ENCODE results near the gene GPSM1. TPM values are rescaled to one million over a fixed set of nuclear protein-coding genes. Genes with fewer than 3 reads are reported as not detected.
A peak's percentile ranks its signal among the peaks of the same experiment; 100 is the strongest.
"Not testable (repeated sequence)": the region's sequence is repeated elsewhere in the genome, so short reads cannot be mapped to it uniquely, and the experiment has no call there.

The GPSM1 gene
- total RNA-seq, 1 donor from 2014 or later, result 24.6 TPM

DNA sequence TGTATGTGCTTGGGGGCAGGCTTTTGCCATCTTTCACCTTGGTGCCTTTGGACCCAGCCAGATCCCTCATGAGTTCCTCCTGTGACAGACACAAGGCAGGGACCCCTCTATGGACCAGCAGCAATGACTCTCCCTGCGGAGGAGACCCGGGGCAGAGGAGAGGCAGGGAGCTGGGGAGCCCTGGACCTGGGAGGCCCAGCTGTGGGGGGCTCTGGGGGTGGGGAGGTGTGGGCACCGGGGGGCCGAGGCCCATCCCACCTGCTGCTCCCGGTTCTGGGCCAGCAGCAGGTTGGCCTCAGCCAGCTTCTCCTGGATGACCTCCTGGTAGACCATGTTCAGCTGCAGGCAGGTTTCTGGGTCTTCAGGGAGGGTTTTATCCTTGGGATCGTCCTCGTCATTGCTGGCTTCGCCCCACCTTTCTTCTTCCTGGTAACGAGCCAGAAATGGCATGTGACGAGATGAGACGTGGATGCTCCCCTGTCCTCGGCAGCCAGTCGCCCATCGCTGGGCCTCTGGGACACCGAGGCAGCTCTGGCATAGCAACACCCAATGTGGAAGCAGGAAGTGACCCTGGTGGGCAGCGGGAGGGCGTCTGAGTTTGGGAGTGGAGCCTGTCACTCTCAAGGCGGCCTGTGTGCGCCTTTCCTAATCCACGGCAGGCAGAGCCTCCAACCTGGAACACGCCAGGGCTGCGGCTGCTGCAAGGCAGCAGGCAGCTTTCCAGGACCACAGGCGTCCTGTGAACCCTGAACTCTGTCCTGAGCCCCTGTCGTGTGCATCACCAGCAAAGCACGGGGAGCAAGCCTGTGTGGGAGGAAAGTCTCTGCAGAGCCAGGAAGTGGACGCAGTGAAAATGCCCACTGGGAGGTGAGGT lies 68.2 kb downstream of the GPSM1 start:
- DNase-seq (ENCODE audit: low spot score), result no peak

DNA sequence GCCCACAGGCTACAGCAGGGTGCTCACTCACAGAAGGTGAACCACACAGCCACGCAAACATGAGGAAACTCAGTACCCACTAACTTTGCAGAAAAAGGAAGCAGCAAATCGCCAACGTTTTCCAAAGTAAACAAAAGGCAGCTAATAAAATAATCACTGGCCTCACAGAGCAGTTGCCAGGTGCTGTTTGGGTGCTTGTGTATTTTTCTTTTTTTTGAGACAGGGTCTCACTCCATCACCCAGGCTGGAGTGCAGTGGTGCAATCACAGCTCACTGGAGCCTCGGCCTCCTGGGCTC lies 68.8 kb downstream of the GPSM1 start:
- DNase-seq (ENCODE audit: low spot score), result no peak

DNA sequence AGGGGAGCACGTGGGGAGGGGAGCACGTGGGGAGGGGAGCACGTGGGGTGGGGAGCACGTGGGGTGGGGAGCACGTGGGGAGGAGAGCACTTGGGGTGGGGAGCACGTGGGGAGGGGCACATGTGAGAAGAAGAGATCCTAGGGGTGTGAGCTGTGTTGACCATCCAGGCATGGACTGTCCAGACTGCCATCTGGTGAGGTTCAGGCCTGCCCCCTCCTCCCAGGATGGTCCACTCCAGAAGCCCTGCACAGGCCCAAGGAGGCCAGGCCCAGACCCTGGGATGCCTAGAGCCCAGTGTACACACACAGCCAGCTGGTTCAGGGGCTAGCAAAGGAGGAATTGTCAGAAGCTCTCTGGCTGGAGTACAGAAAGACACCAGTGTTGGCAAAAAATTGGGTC lies 70.3 kb downstream of the GPSM1 start:
- no peak for DNase-seq (ENCODE audit: low spot score)

DNA sequence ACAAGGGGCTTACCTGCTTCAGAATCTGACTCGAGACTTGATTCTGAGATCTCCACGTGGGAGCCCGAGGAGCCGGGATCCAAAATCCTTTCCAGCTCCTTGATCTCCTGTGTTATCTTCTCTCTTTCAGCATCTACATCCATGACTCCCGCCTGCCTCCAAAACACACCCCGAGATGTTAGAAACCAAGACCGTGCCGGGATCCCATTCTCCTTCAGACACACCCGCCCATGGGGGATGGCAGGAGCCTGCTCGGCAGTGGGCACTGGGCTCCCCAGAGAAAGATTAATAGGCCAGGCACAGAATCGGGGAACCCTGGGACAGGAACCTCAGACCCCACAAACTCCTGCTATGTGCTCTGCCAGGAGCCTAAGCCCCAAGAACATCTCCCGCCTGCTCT lies 70.9 kb downstream of the GPSM1 start:
- no peak for DNase-seq (ENCODE audit: low spot score)

DNA sequence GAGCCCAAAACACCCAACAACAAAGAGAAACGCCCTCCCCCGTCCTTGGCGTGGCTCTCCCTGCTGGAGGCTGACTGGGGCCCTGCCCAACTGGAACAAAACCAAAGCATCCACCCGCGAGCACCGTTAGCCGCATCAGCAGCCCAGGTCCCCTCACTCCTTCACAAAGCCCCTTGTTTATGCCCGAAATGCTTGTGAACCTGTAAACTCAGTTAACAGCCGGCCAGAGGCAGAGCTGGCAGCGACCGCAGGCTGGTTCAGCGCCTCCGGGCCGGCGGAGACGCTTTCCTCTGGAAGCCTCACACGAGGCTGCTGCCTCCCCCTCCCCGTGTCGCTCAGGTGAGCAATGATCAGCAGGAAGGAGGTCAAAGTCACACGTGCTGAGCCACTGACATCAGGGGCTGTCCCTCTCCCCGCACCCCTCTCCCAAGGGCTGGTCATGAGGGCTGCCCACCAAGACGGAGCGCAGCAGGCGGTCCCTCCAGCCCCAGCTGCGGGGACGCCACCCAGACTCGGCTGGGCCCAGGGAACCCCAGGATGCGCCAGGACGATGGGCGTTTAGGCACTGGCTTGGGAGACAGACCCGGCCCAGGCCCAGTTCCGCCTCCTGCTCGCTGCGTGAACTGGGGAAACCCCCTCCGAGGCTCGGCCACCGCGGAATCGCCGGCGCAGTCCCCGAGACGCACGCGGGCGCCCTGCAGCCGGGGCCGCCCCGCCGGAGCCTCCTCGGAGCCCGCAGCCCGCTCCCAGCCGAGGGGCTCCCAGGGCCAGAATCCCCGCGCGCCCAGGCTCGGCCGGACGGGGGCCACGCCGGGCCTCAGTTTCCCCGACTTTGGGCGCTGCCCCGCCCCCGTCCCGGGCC lies 72.1 kb downstream of the GPSM1 start:
- no peak for DNase-seq (ENCODE audit: low spot score)

DNA sequence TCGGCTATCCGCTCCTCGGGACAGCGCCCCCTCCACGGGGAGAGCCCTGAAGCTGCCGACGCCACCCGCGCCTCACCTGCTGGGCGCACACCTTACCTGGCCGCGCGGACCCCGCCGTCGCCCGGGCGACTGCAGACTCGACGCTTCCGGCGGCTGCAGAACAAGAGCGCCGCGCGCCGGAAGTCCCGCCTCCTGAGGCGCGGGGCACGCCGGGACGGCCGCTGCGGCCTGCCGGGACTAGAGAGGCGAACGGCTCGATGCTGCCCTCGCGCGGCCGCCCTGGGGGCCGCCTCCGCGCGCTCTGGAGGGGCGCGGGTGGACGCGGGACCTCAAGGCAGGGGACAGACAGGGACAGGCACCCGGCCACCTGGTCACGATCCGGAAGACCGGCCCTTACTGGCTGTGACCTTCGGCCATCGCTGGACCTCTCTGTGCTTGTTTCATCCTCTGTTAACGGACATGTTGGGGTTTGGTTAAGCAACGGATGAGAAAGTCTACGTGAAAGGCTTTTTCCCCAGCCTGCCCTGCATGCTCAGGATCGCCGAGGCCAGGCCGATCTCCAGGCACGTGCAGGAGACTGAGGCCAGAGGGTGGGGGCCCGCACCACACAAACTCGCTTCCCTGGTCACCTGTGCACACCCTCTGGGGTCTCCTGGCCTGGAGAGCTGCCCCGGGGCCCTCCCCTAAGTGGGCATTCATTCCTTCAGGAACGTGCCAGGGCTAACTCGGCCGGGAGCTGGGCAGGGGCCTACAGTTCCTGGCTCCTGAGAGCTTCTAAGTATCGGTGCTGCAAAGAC lies 72.9 kb downstream of the GPSM1 start, which contains the start of gene SNAPC4:
SNAPC4 (minus strand) TSS at position 133 of the 797 bp plus-strand sequence. CDS start 1,742 bp downstream, outside the sequence.
- DNase-seq (ENCODE audit: low spot score), result peak; percentile 88

DNA sequence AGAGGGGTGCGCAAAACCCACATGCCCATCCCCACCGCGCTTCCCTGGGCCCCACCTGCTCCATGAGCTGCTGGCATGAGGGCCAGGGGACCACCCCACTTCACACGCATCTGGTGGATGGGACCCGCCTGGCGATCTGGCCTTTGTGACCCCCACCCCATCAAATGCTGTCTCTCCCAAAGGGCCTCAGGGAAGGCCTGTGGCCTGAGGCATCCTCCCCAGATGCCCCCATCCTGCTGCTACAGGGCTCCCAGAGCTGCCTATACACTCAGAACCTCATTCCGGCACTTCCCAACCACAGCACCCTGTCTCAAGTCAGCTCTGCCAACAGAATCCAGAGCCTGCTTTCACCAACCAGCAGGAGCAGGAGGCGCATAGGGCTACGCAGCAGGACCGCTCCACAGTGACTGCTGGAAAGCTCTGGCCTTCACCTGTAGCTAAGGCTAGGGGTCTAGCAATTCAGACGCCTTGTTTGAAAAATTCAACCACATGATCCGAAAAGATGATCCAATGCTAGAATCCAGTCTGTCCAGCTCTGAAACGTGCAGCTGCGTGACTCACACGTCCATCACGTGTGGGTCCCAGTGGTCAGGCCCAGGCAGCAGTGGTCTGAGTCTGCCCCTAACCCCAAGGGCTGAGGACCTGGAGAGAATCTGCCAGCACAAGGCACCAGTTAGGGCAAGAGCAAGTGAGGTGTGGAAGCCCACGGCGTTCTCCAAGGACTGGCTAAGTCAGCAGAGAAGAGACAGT lies 74.0 kb downstream of the GPSM1 start:
- no peak for DNase-seq (ENCODE audit: low spot score)

DNA sequence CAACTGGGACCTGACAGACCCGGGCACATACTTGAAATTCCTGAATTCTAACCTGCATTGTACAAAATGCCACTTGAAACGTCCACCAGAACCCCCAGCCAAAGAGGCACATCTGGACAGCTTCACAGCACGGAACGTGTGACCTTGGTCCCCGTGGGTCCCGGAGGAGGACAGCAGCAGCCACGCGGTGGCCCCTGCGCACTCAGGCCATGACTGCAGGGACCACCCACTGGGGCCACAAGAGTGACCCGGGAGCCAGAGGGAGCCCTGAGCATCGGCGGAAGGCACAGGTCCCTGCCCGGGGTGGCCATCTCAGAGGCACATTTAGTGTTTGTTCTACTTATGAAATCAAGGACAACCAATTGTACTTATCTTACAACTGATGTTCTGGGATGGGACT lies 74.7 kb downstream of the GPSM1 start:
- DNase-seq (ENCODE audit: low spot score), result no peak

DNA sequence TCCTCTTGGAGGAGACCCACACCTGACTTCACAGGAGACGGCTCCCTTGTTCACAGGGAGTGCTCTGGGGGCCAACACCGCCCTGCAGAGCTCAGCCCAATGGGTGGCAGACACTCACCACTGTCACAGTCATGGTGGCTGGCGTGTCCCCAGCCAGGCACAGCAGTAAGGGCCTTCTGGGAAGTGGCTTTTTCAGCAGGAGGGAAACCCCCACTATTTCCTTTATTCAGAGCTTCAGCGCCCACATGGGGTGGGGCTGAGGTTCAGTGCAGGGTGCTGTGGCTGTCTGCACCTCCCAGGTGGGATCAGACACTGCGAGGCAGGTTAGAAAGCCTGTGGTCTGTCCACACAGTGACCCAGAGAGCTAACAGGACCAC lies 76.2 kb downstream of the GPSM1 start:
- no peak for DNase-seq (ENCODE audit: low spot score)

DNA sequence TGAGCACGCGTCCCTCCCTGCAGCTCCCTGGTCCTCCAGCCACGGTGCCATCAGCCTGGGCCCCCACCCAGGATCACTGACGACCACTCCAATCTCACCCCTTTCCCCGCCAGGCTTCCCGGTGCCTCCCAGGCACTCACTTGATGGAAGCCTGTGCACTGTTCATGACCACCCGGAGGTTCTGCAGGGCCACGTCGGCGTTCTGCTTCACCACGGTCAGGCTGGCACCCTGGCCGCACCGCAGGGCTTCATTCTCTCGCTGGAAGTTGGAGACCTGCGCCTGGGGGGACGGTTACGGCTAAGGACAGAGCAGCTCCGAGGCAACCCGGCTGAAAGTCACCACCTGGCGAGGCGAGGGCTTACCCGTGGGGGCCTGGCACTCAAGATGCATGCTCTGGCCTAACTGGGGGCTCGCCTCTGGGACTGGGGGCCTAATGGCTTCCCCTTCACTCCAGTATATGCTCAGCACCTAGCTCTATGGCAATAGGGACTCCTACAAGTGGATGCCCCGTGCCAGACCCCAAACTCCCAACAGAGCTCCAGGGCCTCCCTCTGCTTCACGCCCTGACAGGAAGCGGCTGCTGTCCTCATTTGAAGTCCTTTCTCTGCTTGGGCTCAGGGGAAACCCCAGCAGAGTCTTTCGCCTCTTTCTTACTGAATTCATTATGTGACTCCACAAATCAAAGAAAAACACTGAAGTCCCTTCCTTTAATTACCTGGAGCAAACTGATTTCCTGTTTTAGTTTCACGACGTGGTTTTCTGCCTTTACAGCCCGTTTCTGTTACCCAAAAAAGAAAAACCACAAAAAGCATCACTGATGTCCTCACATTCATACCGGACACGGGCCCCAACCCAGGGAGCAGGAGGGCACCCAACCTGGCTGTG lies 76.8 kb downstream of the GPSM1 start:
- no peak for DNase-seq (ENCODE audit: low spot score)

DNA sequence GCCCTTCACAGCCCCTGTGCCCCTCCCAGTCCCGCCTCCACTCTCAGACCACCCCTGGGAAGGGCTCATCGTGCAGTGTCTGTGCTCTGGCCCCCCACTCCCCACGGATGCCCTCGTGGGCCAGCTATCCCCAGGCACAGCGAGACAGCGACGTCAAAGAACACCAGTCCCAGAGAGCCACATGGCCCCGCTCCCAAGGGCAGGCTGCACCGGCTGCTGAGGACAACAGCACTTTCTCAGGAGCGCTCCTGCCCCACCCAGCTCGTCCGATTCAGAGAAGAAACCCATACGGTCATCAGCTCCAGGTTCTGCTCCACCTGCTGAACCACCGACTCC lies 77.4 kb downstream of the GPSM1 start:
- no peak for DNase-seq (ENCODE audit: low spot score)

DNA sequence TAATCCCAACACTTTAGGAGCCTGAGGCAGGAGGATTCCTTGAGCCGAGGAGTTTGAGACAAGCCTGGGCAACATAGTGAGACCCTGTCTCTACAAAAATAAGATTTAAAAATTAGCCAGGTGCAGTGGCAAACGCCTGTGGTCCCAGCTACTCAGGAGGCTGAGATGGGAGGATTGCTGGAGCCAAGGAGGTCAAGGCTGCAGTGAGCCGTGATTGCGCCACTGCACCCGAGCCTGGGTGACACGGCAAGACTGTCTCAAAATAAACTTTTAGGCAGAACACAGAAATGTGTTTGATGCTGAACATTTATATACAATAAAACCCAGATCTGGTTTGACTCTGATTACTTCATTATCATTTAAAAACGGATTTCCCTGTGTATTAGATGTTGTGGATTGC lies 78.1 kb downstream of the GPSM1 start:
- no peak for DNase-seq (ENCODE audit: low spot score)

DNA sequence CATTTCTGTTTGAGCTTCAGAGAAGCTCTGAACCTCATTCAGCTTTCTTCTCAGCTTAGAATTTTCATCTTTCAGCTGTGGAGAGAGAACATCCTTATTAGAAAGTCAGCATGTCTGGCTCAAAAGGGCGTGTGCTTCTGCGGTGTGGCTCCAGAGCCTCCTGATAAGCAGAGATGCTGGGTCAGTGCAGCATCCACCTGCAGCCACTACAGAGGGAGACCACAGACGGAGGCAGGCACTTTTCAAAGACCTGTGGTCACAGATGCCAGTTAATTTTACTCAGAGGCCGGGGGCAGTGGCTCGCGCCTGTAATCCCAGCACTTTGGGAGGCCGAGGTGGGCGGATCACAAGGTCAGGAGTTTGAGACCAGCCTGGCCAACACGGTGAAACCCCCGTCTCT lies 78.6 kb downstream of the GPSM1 start:
- not testable (repeated sequence) for DNase-seq (ENCODE audit: low spot score)

DNA sequence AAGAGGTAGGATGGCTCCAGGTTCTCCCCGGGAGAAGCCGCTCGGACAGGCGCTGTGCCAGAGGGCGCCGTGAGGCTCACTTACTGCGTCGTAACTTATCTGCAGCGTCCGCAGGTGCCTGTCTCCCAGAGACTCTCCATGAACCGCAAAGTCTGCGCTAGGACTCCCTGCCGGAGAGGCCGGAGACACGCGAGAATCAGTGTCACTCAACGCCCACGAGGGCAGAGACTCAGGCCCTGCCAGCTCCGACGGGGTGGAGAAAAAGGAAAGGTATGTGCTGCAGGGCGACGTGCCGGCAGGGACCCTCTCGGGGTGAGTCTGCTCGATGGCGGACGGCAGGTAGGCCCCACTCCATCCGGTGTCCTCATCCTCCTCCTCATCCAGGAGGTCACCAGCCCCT lies 79.7 kb downstream of the GPSM1 start:
- DNase-seq (ENCODE audit: low spot score), result not testable (repeated sequence)

DNA sequence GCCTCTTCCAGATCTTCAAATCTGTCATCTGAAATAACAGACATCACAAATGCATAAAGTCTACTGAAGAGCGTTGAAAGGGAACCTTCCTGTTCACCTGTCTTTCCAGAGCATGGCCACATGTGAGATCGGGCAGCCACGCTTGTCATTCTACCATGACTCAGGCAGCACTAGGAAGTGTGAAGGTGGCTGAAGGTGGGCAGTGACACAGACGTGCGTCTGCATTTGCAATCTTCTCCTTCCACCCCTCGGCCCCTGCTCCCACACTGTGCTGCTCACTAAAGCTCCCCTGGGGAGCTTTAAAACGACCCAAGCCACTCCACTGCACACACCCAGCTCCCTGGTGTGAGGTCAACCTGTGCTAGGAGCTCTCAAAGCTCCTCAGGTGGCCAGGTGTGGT lies 80.6 kb downstream of the GPSM1 start:
- no peak for DNase-seq (ENCODE audit: low spot score)

Other genes with a start within 250 kb of the GPSM1 start
- 59.6 TPM for gene NACC2, start 232.2 kb upstream of the GPSM1 start, total RNA-seq
- gene TMEM250, start 208.7 kb upstream of the GPSM1 start, total RNA-seq, result 40.6 TPM
- not detected for gene LHX3, start 122.4 kb upstream of the GPSM1 start, total RNA-seq
- 8.4 TPM for gene QSOX2, start 81.7 kb upstream of the GPSM1 start, total RNA-seq
- 1.8 TPM for gene CCDC187, start 23.4 kb upstream of the GPSM1 start, total RNA-seq
- 16.4 TPM for gene DNLZ, start 36.2 kb downstream of the GPSM1 start, total RNA-seq
- gene CARD9, start 46.1 kb downstream of the GPSM1 start, total RNA-seq, result 8.2 TPM
- 9.1 TPM for gene SNAPC4, start 72.6 kb downstream of the GPSM1 start, total RNA-seq
- gene ENTR1, start 83.1 kb downstream of the GPSM1 start, total RNA-seq, result 38.8 TPM
- 41.2 TPM for gene PMPCA, start 83.1 kb downstream of the GPSM1 start, total RNA-seq
- 18.7 TPM for gene INPP5E, start 112.3 kb downstream of the GPSM1 start, total RNA-seq
- gene SEC16A, start 155.5 kb downstream of the GPSM1 start, total RNA-seq, result 78.4 TPM
- gene NOTCH1, start 218.5 kb downstream of the GPSM1 start, total RNA-seq, result 51.6 TPM